Fibroblast of lung (primary cell): ENCODE data around the gene RXRA.

ENCODE experiments used
- EZH2 ChIP-seq: IDR thresholded peaks from 2 replicates; pipeline ENCODE4 v1.5.1; 2012; ENCODE audit warnings: low read length, control low read depth, mild to moderate bottlenecking; ENCODE audit errors: missing control alignments
- TF ChIP-seq, protein P1 (sequence below), 2 donors: IDR thresholded peaks in 1 of 2; conservative IDR thresholded peaks in 1 of 2; 1 replicate in 1 of 2; 2 replicates in 1 of 2; pipeline ENCODE4 v1.5.1; 2011 to 2012; ENCODE audit warnings: low read length in 2 of 2, control low read depth in 1 of 2, inconsistent platforms in 1 of 2, low read depth in 1 of 2, mild to moderate bottlenecking in 1 of 2

GRCh38 chr9:134393582-134394280, 67.5 kb downstream of the RXRA start:
- TF ChIP-seq, protein P1, sequence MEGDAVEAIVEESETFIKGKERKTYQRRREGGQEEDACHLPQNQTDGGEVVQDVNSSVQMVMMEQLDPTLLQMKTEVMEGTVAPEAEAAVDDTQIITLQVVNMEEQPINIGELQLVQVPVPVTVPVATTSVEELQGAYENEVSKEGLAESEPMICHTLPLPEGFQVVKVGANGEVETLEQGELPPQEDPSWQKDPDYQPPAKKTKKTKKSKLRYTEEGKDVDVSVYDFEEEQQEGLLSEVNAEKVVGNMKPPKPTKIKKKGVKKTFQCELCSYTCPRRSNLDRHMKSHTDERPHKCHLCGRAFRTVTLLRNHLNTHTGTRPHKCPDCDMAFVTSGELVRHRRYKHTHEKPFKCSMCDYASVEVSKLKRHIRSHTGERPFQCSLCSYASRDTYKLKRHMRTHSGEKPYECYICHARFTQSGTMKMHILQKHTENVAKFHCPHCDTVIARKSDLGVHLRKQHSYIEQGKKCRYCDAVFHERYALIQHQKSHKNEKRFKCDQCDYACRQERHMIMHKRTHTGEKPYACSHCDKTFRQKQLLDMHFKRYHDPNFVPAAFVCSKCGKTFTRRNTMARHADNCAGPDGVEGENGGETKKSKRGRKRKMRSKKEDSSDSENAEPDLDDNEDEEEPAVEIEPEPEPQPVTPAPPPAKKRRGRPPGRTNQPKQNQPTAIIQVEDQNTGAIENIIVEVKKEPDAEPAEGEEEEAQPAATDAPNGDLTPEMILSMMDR (conservative IDR thresholded peaks at IDR 0.05 in 1 of 2, IDR thresholded peaks at IDR 0.05 in 1 of 2; ENCODE audit: low read depth in 1 of 2, low read length in 2 of 2), result no peak
- no peak for TF ChIP-seq EZH2
